Cortex of kidney (tissue), 1 donor: Measurements from ENCODE around the gene RTL5.
A peak's percentile ranks its signal among the peaks of the same experiment; 100 is the strongest.
"Not testable (repeated sequence)": the region's sequence is repeated elsewhere in the genome, so short reads cannot be mapped to it uniquely, and the experiment has no call there.

Source experiments
- DNase-seq: peaks from one replicate; lab custom pipeline; 2025; lab: John Stamatoyannopoulos, UW

Gene RTL5

GRCh38 chrX:72131317-72132294, at the start of gene RTL5:
Gene RTL5, minus strand, starts transcription at chrX:72131915.
- DNase-seq = peak; percentile 3

DNA sequence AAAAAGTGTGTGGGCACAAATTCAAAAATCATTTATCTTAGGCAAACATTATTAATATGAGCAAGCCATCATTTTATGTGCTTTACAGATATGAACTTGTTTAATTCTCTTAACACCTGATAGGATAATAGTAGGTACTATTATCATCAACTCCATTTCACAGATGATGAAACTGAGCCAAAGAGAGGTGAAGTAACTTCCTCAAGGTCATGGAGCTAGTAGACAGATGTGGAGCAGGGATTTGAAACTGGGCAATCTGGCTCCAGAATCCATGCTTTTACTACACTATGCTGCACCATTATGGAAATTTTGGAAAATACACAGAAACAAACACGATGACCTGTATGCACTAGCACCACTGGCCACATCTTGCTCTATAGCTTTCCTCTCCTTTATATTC, 48.8 kb upstream of the RTL5 start:
- no peak for DNase-seq

DNA sequence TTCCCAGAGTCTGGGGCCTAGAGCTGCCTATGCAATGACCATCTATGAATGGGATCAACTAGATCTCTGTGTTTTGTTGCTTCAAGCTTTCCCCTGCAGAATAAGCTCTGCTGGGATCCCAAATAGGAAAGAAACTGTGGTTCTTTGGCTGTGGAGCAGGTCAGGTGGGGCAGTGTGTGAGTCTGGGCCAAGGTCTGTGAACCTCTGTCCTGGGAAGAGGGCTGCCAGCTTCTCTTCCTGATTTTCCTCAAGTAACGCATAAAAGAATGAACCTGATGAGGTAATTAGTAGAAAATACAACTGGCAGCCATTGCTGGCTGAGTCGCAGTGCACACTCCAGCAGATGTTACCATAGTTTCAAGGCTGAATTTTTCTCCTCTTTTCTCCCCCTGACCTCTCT, 45.3 kb upstream of the RTL5 start:
- DNase-seq = no peak

- DNase-seq = not testable (repeated sequence)
These were observed 44.6 kb upstream of the RTL5 start for GRCh38 chrX:72176289-72176688.

DNA sequence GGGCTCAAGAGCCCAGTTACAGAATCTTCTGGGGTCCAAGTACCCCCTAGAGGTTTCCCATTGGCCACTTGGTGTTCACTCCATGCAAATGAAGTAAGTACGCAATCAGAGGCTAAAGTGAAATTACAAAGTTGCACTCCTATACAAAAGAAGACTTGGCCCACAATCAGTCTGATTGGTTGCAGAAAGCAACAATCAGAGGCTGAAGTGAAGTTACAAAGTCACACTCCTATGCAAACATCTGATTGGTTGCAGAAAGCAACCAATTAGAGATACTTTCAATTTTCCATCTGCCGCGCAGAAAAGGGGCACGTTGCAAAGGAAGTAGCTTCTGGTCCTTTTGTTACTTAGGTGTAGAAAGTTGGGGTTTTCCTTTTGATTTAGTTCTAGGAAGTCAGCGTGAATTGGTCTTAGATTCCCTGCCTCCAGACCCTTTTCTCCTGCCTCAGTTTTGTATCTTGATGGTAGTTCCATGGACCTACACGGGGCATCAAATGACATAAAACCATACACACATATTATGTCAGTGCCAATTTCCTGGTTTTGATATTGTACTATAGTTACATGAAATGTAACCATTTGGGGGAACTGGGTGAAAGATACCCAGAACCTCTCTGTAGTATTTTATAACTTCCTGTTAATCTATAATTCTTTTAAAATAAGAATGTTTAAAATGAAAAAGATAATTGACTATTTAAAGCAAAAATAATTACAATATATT, 37.5 kb upstream of the RTL5 start:
- no peak for DNase-seq

GRCh38 chrX:72165551-72165950, 33.8 kb upstream of the RTL5 start:
- DNase-seq = no peak

DNA sequence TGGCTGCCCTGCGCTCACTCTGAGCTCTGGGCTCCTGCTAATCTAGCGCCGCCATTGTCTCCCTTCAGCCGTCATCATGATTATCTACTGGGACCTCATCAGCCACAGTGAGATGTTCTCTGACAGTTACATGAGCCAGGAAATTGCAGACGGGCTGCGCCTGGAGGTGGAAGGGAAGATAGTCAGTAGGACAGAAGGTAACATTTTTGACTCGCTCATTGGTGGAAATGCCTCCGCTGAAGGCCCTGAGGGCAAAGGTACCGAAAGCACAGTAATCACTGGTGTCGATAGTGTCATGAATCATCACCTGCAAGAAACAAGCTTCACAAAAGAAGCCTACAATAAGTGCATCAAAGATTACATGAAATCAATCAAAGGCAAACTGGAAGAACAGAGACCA, 28.1 kb upstream of the RTL5 start:
- no peak for DNase-seq

GRCh38 chrX:72158773-72159172, 27.1 kb upstream of the RTL5 start:
- DNase-seq = no peak

DNA sequence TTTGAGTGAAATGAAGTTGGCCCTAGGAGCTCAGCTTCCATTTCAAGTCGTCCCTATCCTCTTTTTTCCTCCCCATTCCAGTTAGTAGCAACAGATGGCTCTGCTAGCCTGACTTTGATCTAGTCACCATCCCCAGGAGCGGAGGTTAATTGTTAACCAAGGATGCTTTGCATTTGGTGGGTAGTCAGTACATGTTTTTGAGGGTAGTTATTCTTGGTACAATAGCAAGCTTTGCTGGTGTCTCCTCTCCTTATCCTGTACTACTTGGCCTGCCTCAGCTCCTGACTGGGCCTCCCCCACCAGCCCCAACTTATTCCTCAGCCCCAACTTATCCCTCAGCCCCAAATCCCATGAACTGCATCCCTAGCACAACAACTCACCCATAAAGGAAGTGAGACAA, 14.8 kb upstream of the RTL5 start:
- no peak for DNase-seq

GRCh38 chrX:72145181-72145580, 13.5 kb upstream of the RTL5 start:
- DNase-seq = no peak

- DNase-seq = no peak
These were observed 11.8 kb upstream of the RTL5 start for GRCh38 chrX:72143609-72143907.

- DNase-seq = no peak
These were observed 11.3 kb upstream of the RTL5 start for GRCh38 chrX:72142794-72143608.

DNA sequence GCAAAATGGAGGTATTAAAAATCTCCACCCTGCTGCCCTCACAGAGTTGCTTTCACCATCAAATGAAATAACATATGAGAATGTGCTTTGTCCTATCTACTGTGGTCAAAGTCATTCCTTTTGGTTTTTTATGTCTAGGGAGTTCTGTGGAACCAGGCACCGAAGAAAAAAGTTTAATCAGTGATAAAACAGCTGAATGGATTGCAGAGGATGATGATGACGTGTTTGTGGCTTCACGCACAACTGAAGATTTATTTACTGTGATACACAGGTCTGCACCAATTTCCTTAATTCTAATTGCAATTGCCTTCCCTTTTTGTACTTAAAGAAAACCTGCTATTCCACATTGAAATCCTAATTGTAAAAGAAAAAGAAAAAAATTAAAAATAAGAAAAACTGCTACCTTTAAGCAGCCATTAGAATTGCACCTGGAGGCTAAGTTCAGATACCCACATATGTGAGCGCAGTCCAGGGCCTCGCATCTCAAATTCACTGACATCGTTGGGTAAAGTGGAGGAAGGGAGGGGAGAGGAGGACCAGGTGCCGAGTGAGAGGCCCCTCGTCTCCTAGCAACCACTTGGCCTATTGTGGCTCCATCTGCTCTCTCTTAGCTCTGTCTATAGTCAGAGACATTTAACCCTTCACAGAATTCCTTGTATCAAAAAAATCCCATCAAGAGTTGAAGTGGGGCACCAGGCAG, 10.5 kb upstream of the RTL5 start:
- DNase-seq = no peak

- DNase-seq = no peak
These were observed 9.8 kb upstream of the RTL5 start for GRCh38 chrX:72141372-72142004.

- no peak for DNase-seq
These were observed 7.8 kb upstream of the RTL5 start for GRCh38 chrX:72139538-72139937.

DNA sequence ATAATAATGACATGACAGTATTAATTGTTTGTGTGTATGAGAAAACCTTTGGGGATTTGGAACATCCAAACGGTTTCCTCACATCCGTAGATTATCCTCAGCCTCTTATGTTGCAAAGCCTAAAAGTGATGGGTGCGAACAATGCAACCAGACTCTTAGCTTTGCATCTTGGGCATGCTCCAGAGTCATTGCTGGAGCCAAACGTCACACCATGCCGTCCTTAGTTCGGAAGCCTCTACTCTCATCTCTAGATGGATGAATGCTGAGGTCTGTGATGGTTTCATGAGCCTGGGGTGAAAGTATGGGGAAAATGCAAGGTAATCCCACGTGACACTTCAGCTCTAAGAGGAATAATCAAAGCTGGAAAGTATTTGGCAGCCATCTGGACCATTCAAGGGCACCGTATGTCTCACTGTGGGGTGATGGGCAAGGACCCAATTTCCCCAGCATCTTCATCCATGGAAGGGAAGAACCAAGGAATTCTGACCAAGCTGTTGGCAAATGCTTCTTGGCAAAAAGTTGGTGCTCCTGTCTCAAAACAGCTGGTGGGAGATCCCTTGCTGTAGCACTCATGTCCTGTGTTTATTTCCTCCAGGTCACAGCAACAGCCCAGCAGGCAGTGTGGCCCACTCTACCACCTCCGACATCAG, 6.3 kb upstream of the RTL5 start:
- no peak for DNase-seq

DNA sequence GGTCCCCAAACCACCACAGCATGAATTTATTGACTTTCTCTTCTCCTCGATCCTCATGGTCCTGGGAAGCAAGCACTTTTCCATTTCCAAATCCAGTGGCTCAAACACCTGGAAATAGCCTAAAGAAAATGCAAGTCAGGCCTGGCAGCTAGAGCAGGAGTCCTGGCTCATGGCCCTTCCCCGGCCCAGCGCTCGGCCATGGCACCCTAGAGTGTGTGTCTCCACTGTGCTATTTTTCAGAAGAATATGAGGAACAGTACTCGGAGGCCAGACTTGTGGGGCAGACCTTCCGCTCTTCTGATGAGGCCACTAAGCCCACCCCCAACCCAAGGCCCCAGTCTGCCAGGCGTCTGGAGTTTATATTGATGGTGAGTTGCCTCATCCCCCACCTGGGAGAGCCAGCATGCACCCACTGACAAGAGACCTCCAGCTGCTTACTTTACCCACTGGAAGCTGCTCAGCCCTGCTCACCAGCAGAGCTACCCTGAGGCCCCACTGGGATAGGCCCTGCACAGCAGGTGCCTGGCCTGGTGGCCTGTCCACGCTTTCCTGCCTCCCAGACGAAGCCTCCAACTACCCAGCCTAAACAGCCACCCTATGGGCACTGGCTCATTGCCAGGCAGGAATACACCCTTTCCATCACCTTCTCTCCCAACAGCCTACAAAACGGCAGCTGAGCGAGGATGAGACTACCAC, 2.3 kb upstream of the RTL5 start:
- no peak for DNase-seq

GRCh38 chrX:72132456-72132855, 741 bp upstream of the RTL5 start:
- DNase-seq = no peak

- no peak for DNase-seq
These were observed 909 bp downstream of the RTL5 start for GRCh38 chrX:72130762-72131250.

- no peak for DNase-seq
These were observed 1.5 kb downstream of the RTL5 start for GRCh38 chrX:72130156-72130761.
